A549 (cell line): ENCODE measurements around the gene FGGY. TPM values are rescaled to one million over a fixed set of nuclear protein-coding genes. Genes with fewer than 3 reads are reported as not detected.

Experiments used
- ATAC-seq, 2 experiments: fragments of 200-7000 bp in 1 of 2; fragments of >200 bp in 1 of 2; cut with Nextera tagmentation in 1 of 2; cut with Tn5 transposase in 1 of 2; 3 replicates each; pipeline versions ENCODE4 v1.8.0 to v1.9.1; 2018 to 2020; ENCODE audit warnings: mild to moderate bottlenecking in 1 of 2, moderate library complexity in 1 of 2
- CTCF ChIA-PET: fragments of 300-600 bp; sonication (Branson Sonifier 250); formaldehyde crosslinking; extraction: SDS; loops from one replicate; lab custom pipeline; 2021; ENCODE audit warnings: antibody characterized with exemption, inconsistent platforms; lab: Yijun Ruan, JAX
- POLR2A ChIA-PET: fragments of 350-600 bp; formaldehyde crosslinking; extraction: SDS; loops from one replicate; lab custom pipeline; 2021; ENCODE audit warnings: antibody characterized with exemption, inconsistent platforms; lab: Yijun Ruan, JAX
- DNase-seq, 2 experiments: peaks; one replicate each; pipeline versions ENCODE4 v3.0.0 to v3.0.0-alpha.2; 2011 to 2016; ENCODE audit warnings: low read depth in 1 of 2, low spot score in 1 of 2
- FAIRE-seq: peaks from 2 replicates; lab custom pipeline; 2011; peaks lifted over from hg19 to GRCh38; lab: Jason Lieb, UNC
- H3K27ac ChIP-seq, 2 experiments: fragments of >200 bp; sonication (Bioruptor Twin); formaldehyde crosslinking; 3 replicates each; pipeline ENCODE4 v1.5.1; 2016 to 2017
- H3K4me1 ChIP-seq: fragments of >200 bp; sonication (Bioruptor Twin); formaldehyde crosslinking; 3 replicates; pipeline ENCODE4 v1.6.1; 2016
- H3K4me2 ChIP-seq: fragments of >200 bp; sonication (Bioruptor Twin); formaldehyde crosslinking; 3 replicates; pipeline ENCODE4 v1.6.1; 2016
- H3K4me3 ChIP-seq: fragments of >200 bp; sonication (Bioruptor Twin); formaldehyde crosslinking; 3 replicates; pipeline ENCODE4 v1.5.1; 2016
- H3K9me3 ChIP-seq: fragments of >200 bp; sonication (Bioruptor Twin); formaldehyde crosslinking; 3 replicates; pipeline ENCODE4 v1.6.1; 2016
- CBX2 ChIP-seq: fragments of 200-600 bp; sonication (generic); IDR thresholded peaks from 2 replicates; pipeline ENCODE4 v1.6.1; 2016; ENCODE audit warnings: low read depth, mild to moderate bottlenecking, borderline replicate concordance
- CBX8 ChIP-seq: fragments of 200-600 bp; sonication (generic); IDR thresholded peaks from 2 replicates; pipeline ENCODE4 v1.6.1; 2016
- CEBPB ChIP-seq, 2 experiments: fragments of >200 bp in 1 of 2; sonication (Bioruptor Twin) in 1 of 2; formaldehyde crosslinking in 1 of 2; IDR thresholded peaks; 2 replicates each; pipeline ENCODE4 v1.6.1; 2012 to 2016
- CTCF ChIP-seq: fragments of >200 bp; sonication (Bioruptor Twin); formaldehyde crosslinking; IDR thresholded peaks from 3 replicates; pipeline ENCODE4 v1.5.1; 2016
- E2F6 ChIP-seq: IDR thresholded peaks from 2 replicates; pipeline ENCODE4 v1.6.1; 2012; ENCODE audit warnings: low read depth, borderline replicate concordance
- ELK1 ChIP-seq: fragments of 150-350 bp; IDR thresholded peaks from 2 replicates; pipeline ENCODE4 v1.6.1; 2014; ENCODE audit warnings: low read depth, mild to moderate bottlenecking, low read length
- EP300 ChIP-seq, 2 experiments: fragments of >200 bp; sonication (Bioruptor Twin); formaldehyde crosslinking; IDR thresholded peaks; 2 replicates in 1 of 2; 3 replicates in 1 of 2; pipeline ENCODE4 v1.6.1; 2016 to 2017
- FOSL2 ChIP-seq, 2 experiments: fragments of 450-650 bp in 1 of 2; fragments of >200 bp in 1 of 2; sonication (Bioruptor Twin) in 1 of 2; formaldehyde crosslinking; IDR thresholded peaks; 2 replicates each; pipeline versions ENCODE4 v1.5.0 to v1.6.1; 2016 to 2020; ENCODE audit warnings: mild to moderate bottlenecking in 1 of 2, moderate library complexity in 1 of 2
- GATA3 ChIP-seq: IDR thresholded peaks from 2 replicates; pipeline ENCODE4 v1.6.1; 2012; ENCODE audit warnings: borderline replicate concordance
- HEYL ChIP-seq: fragments of 250-450 bp; sonication (Bioruptor Pico); IDR thresholded peaks from 2 replicates; pipeline ENCODE4 v1.8.0; 2021; ENCODE audit warnings: mild to moderate bottlenecking, moderate library complexity
- HOXA7 ChIP-seq: fragments of 250-450 bp; sonication (Bioruptor Pico); IDR thresholded peaks from 2 replicates; pipeline ENCODE4 v1.5.0; 2020; ENCODE audit warnings: mild to moderate bottlenecking, moderate library complexity
- HOXB13 ChIP-seq: fragments of 250-450 bp; sonication (Bioruptor Pico); IDR thresholded peaks from 2 replicates; pipeline ENCODE4 v1.5.0; 2020; ENCODE audit warnings: low read depth, mild to moderate bottlenecking, moderate library complexity
- MAFK ChIP-seq: fragments of 450-650 bp; IDR thresholded peaks from 2 replicates; pipeline ENCODE4 v1.6.1; 2014; ENCODE audit not compliant: partially characterized antibody
- MAX ChIP-seq: IDR thresholded peaks from 2 replicates; pipeline ENCODE4 v1.6.1; 2012
- MAZ ChIP-seq: fragments of 150-350 bp; IDR thresholded peaks from 2 replicates; pipeline ENCODE4 v1.6.1; 2014; ENCODE audit warnings: antibody characterized with exemption, low read depth, low read length, borderline replicate concordance
- NFE2L2 ChIP-seq: fragments of 150-350 bp; conservative IDR thresholded peaks from 2 replicates; pipeline ENCODE4 v1.6.1; 2014; ENCODE audit warnings: low read length
- NR3C1 ChIP-seq: fragments of >200 bp; sonication (Bioruptor Twin); formaldehyde crosslinking; IDR thresholded peaks from 3 replicates; pipeline ENCODE4 v1.6.1; 2017
- PBX3 ChIP-seq: IDR thresholded peaks from 2 replicates; pipeline ENCODE4 v1.6.1; 2012
- POLR2A ChIP-seq: IDR thresholded peaks from 2 replicates; pipeline ENCODE4 v1.6.1; 2012; ENCODE audit warnings: mild to moderate bottlenecking, low read length
- RCOR1 ChIP-seq: fragments of 150-350 bp; IDR thresholded peaks from 2 replicates; pipeline ENCODE4 v1.6.1; 2014; ENCODE audit warnings: antibody characterized with exemption, low read length, low read depth
- ZC3H11A ChIP-seq: fragments of 450-650 bp; IDR thresholded peaks from 2 replicates; pipeline ENCODE4 v1.6.1; 2014; ENCODE audit warnings: antibody characterized with exemption, mild to moderate bottlenecking
- ZFP36 ChIP-seq: fragments of 450-650 bp; IDR thresholded peaks from 2 replicates; pipeline ENCODE4 v1.6.1; 2014; ENCODE audit warnings: borderline replicate concordance; ENCODE audit not compliant: partially characterized antibody
- WGBS: methylation state at CpG from one replicate; pipeline ENCODE4 v1.1.6; 2017; ENCODE audit errors: missing lambda C conversion rate; 5-methylcytosine and 5-hydroxymethylcytosine counted together
- polyA plus RNA-seq, 4 experiments: library from polyadenylated mRNA; depleted of rRNA in 3 of 4; stranded (reverse); fragments of >200 nt; fragmentation: RNase III in 1 of 4; extraction: RNeasy Plus Mini Kit Qiagen cat#74134 plus additional on column Dnase treatment in 1 of 4; gene quantifications; 2 replicates in 3 of 4; 3 replicates in 1 of 4; pipeline ENCODE4 v1.2.3, GENCODE V29; 2011 to 2017

FGGY gene
- polyA plus RNA-seq, 2 of the 4 experiments (the other 2 are of a cell fraction) = 2.9 to 4.8 TPM

- TF ChIP-seq FOSL2 (IDR thresholded peaks at IDR 0.05) = no peak
- TF ChIP-seq FOSL2 (CRISPR knock-in tag; IDR thresholded peaks at IDR 0.05) = no peak
- TF ChIP-seq PBX3 = no peak
- TF ChIP-seq HOXB13 (CRISPR knock-in tag) = no peak
- TF ChIP-seq ELK1 = no peak
- no peak for TF ChIP-seq POLR2A
- no peak for TF ChIP-seq GATA3
- TF ChIP-seq CBX8 = no peak
- no peak for TF ChIP-seq MAZ
- TF ChIP-seq EP300 (IDR thresholded peaks at IDR 0.05) = no peak
- Histone ChIP-seq H3K4me1 (peaks cover 23% of the 10 kb centered on the region), H3K4me2 (no peak overlapping the region), H3K4me3 (no peak overlapping the region), H3K27ac (no peak overlapping the region), H3K9me3 (no peaks in the 10 kb centered on the region)
- DNase-seq (no peak), ATAC-seq (no peak), FAIRE-seq (no peak)
- CTCF ChIA-PET = no interaction called here
- POLR2A ChIA-PET = interaction anchor here (0.9 kb wide), 1 partner anchor 508 kb away, joined by 4 read pairs; the partner anchor contains the start of gene JUN
Measured at GRCh38 chr1:59291561-59291960, 5.3 kb upstream of the FGGY start.

- FAIRE-seq (no peak), DNase-seq (peak in 1 of 2 experiments; percentile 58), ATAC-seq (no peak)
- Histone ChIP-seq H3K4me2 (no peak overlapping the region), H3K4me1 (peaks cover 23% of the 10 kb centered on the region), H3K9me3 (no peaks in the 10 kb centered on the region), H3K4me3 (no peak overlapping the region), H3K27ac (peak overlapping the region in 1 of 2 experiments; percentile 56; a peak in 4 of 6 replicates)
- ChIA-PET POLR2A (no interaction called here), CTCF (no interaction called here)
- 13% methylated on average over 2 of the region's 2 CpGs for WGBS
- peak; percentile 66 for TF ChIP-seq MAFK
- no peak for TF ChIP-seq RCOR1
- TF ChIP-seq E2F6 = no peak
- TF ChIP-seq CEBPB (IDR thresholded peaks at IDR 0.05) = 0 out of 4 replicates have a peak, but pooled peaks of 1 of the 2 experiments have one; percentile 51
- peak; percentile 56 for TF ChIP-seq NFE2L2
- TF ChIP-seq HOXB13 (CRISPR knock-in tag) = no peak
- TF ChIP-seq NR3C1 = no peak
- TF ChIP-seq CTCF = no peak
- no peak for TF ChIP-seq ZFP36
- TF ChIP-seq EP300 (IDR thresholded peaks at IDR 0.05) = no peak
- no peak for TF ChIP-seq PBX3
- no peak for TF ChIP-seq MAX
- TF ChIP-seq ELK1 = no peak
- TF ChIP-seq ZC3H11A = no peak
- TF ChIP-seq HEYL (CRISPR knock-in tag) = no peak
- no peak for TF ChIP-seq HOXA7 (CRISPR knock-in tag)
- TF ChIP-seq CBX2 = no peak
- no peak for TF ChIP-seq CBX8
Measured at GRCh38 chr1:59292562-59292961, 4.3 kb upstream of the FGGY start.
